Measurements from ENCODE around the gene RNPC3.
"Not testable (repeated sequence)": the region's sequence is repeated elsewhere in the genome, so short reads cannot be mapped to it uniquely, and the experiment has no call there.

DNA sequence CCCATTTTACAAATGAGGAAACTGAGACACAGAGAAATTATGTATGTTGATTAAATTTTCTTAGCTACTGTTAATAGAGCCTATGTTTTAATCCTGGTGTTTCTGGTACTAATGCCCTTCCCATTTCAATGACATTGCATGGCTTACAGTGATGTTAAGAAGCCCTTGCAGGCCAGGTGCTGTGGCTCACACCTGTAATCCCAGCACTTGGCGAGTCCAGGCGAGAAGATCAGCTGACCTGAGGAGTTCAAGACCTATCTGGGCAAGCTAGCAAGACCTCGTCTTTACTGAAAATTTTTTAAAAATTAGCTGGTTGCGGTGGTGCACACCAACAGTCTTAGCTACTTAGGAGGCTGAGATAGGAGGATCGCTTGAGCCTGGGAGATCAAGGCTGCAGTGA lies 51.3 kb downstream of the RNPC3 start:
- TF ChIP-seq, protein P1, sequence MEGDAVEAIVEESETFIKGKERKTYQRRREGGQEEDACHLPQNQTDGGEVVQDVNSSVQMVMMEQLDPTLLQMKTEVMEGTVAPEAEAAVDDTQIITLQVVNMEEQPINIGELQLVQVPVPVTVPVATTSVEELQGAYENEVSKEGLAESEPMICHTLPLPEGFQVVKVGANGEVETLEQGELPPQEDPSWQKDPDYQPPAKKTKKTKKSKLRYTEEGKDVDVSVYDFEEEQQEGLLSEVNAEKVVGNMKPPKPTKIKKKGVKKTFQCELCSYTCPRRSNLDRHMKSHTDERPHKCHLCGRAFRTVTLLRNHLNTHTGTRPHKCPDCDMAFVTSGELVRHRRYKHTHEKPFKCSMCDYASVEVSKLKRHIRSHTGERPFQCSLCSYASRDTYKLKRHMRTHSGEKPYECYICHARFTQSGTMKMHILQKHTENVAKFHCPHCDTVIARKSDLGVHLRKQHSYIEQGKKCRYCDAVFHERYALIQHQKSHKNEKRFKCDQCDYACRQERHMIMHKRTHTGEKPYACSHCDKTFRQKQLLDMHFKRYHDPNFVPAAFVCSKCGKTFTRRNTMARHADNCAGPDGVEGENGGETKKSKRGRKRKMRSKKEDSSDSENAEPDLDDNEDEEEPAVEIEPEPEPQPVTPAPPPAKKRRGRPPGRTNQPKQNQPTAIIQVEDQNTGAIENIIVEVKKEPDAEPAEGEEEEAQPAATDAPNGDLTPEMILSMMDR (IDR thresholded peaks at IDR 0.05; ENCODE audit: control extremely low read depth in 1 of 3, insufficient read depth in 1 of 3, low read depth in 1 of 3, low read length in 3 of 3): not testable (repeated sequence)
- not testable (repeated sequence) for TF ChIP-seq RAD21 (IDR thresholded peaks at IDR 0.05 in 1 of 2, conservative IDR thresholded peaks at IDR 0.05 in 1 of 2; ENCODE audit: low read depth in 2 of 2, low read length in 2 of 2); SIRT6 (IDR thresholded peaks at IDR 0.05; ENCODE audit: low read length); POLR2AphosphoS5 (IDR thresholded peaks at IDR 0.05; ENCODE audit: low read depth, low read length); GTF2F1 (IDR thresholded peaks at IDR 0.05; ENCODE audit: borderline replicate concordance, low read depth, low read length); POLR2A (IDR thresholded peaks at IDR 0.05; ENCODE audit: control extremely low read depth in 1 of 2, low read depth in 2 of 2, low read length in 2 of 2); YY1 (IDR thresholded peaks at IDR 0.05; ENCODE audit: low read depth, low read length); TCF12 (IDR thresholded peaks at IDR 0.05; ENCODE audit: low read depth, low read length); EP300 (IDR thresholded peaks at IDR 0.05; ENCODE audit: borderline replicate concordance in 1 of 2, low read depth in 2 of 2, low read length in 2 of 2); FOSL1 (IDR thresholded peaks at IDR 0.05; ENCODE audit: insufficient read depth, low read depth, low read length); TAF1 (IDR thresholded peaks at IDR 0.05; ENCODE audit: low read depth, low read length)

All from H1 (cell line).